Tibial artery (tissue), 4 donors: ENCODE data around the gene PAGE1.

Source experiments
- DNase-seq, 2 donors: peaks; one replicate each; pipeline ENCODE4 v3.0.0-alpha.2; 2019
- H3K27ac ChIP-seq, 2 donors: fragments of 200-600 bp; sonication (generic) in 1 of 2; 1 replicate in 1 of 2; 2 replicates in 1 of 2; pipeline ENCODE4 v1.5.1; 2018 to 2019; ENCODE audit warnings: mild to moderate bottlenecking in 1 of 2
- H3K27me3 ChIP-seq, 2 donors: fragments of 200-600 bp; sonication (generic) in 1 of 2; one replicate each; pipeline versions ENCODE4 v1.5.1 to v1.6.0; 2016 to 2019
- H3K36me3 ChIP-seq, 3 donors: fragments of 200-600 bp; sonication (generic) in 2 of 3; one replicate each; pipeline ENCODE4 v1.5.1; 2016 to 2019; ENCODE audit warnings: mild to moderate bottlenecking in 2 of 3
- H3K4me1 ChIP-seq, 4 donors: fragments of 200-600 bp; sonication (generic) in 2 of 4; 1 replicate in 3 of 4; 2 replicates in 1 of 4; pipeline ENCODE4 v1.5.1; 2016 to 2019
- H3K4me3 ChIP-seq, 2 donors: fragments of 200-600 bp; sonication (generic) in 1 of 2; 1 replicate in 1 of 2; 2 replicates in 1 of 2; pipeline ENCODE4 v1.5.1; 2018 to 2019; ENCODE audit warnings: mild to moderate bottlenecking in 2 of 2
- H3K9me3 ChIP-seq, 3 donors: fragments of 200-600 bp; sonication (generic) in 1 of 3; one replicate each; pipeline ENCODE4 v1.5.1; 2016 to 2019
- CTCF ChIP-seq, 2 experiments: fragments of 200-600 bp in 1 of 2; fragments of 450-650 bp in 1 of 2; IDR thresholded peaks; one replicate each; pipeline ENCODE4 v1.5.1; 2017 to 2019; ENCODE audit warnings: antibody characterized with exemption in 2 of 2, mild to moderate bottlenecking in 1 of 2, moderate library complexity in 1 of 2
- intact Hi-C: fragments of 100-400 bp; cut with DNase I; formaldehyde crosslinking; loops from one replicate; pipeline ENCODE4 v1.15.0; 2023; ENCODE audit warnings: low total_unique reads

PAGE1 gene

GRCh38 chrX:49701323-49701722, 5.5 kb upstream of the PAGE1 start:
- DNase-seq = no peak
- Histone ChIP-seq H3K36me3 (no peaks in the 10 kb centered on the region), H3K27ac (no peak overlapping the region), H3K9me3 (no peaks in the 10 kb centered on the region), H3K4me1 (no peaks in the 10 kb centered on the region), H3K27me3 (no peaks in the 10 kb centered on the region), H3K4me3 (no peak overlapping the region)
- TF ChIP-seq CTCF (IDR thresholded peaks at IDR 0.05) = no peak
- intact Hi-C loops = no loop called here

- TF ChIP-seq CTCF (IDR thresholded peaks at IDR 0.05) = no peak
- Histone ChIP-seq H3K4me1 (no peaks in the 10 kb centered on the region), H3K27me3 (no peaks in the 10 kb centered on the region), H3K36me3 (no peaks in the 10 kb centered on the region), H3K27ac (no peak overlapping the region), H3K9me3 (no peaks in the 10 kb centered on the region), H3K4me3 (no peak overlapping the region)
- intact Hi-C loops = no loop called here
- no peak for DNase-seq
Measured at GRCh38 chrX:49675075-49675719, 20.6 kb downstream of the PAGE1 start.

- H3K36me3 ChIP-seq = no peaks in the 10 kb centered on the region
- H3K27ac ChIP-seq = no peak overlapping the region
- H3K9me3 ChIP-seq = no peaks in the 10 kb centered on the region
- TF ChIP-seq CTCF (IDR thresholded peaks at IDR 0.05) = no peak
- no peaks in the 10 kb centered on the region for H3K27me3 ChIP-seq
- DNase-seq = no peak
- no peaks in the 10 kb centered on the region for H3K4me1 ChIP-seq
- no peak overlapping the region for H3K4me3 ChIP-seq
- intact Hi-C loops = no loop called here
Measured at GRCh38 chrX:49673394-49673793, 22.4 kb downstream of the PAGE1 start.

- H3K4me3 ChIP-seq = no peak overlapping the region
- no peaks in the 10 kb centered on the region for H3K36me3 ChIP-seq
- DNase-seq = no peak
- peaks cover 0 to 8% (median 0%) of the 10 kb centered on the region in 3 donors for H3K9me3 ChIP-seq
- no peak overlapping the region for H3K27ac ChIP-seq
- no peaks in the 10 kb centered on the region for H3K27me3 ChIP-seq
- H3K4me1 ChIP-seq = no peaks in the 10 kb centered on the region
- TF ChIP-seq CTCF (IDR thresholded peaks at IDR 0.05) = no peak
- intact Hi-C loops = no loop called here
Measured at GRCh38 chrX:49664824-49665223, 31.0 kb downstream of the PAGE1 start.

- TF ChIP-seq CTCF (IDR thresholded peaks at IDR 0.05) = no peak
- intact Hi-C loops = no loop called here
- no peak overlapping the region for H3K27ac ChIP-seq
- H3K9me3 ChIP-seq = no peaks in the 10 kb centered on the region
- no peaks in the 10 kb centered on the region for H3K36me3 ChIP-seq
- H3K27me3 ChIP-seq = no peaks in the 10 kb centered on the region
- H3K4me1 ChIP-seq = no peaks in the 10 kb centered on the region
- H3K4me3 ChIP-seq = no peak overlapping the region
- no peak for DNase-seq
Measured at GRCh38 chrX:49661881-49662280, 33.9 kb downstream of the PAGE1 start.

GRCh38 chrX:49659771-49660170, 36.0 kb downstream of the PAGE1 start:
- Histone ChIP-seq H3K27me3 (no peaks in the 10 kb centered on the region), H3K36me3 (no peaks in the 10 kb centered on the region), H3K4me1 (no peaks in the 10 kb centered on the region), H3K9me3 (no peaks in the 10 kb centered on the region), H3K4me3 (no peak overlapping the region), H3K27ac (no peak overlapping the region)
- DNase-seq = no peak
- TF ChIP-seq CTCF (IDR thresholded peaks at IDR 0.05) = no peak
- intact Hi-C loops = no loop called here
